Fibroblast of lung (primary cell): ENCODE measurements around the gene CMIP. TPM values are rescaled to one million over a fixed set of nuclear protein-coding genes. Genes with fewer than 3 reads are reported as not detected.

Experiments
- DNase-seq, 2 donors: peaks; one replicate each; pipeline versions ENCODE4 v3.0.0 to v3.0.0-alpha.2; 2010; ENCODE audit warnings: low read depth in 2 of 2
- H2AFZ ChIP-seq: 2 replicates; pipeline ENCODE4 v1.5.1; 2012; ENCODE audit warnings: low read length, control low read depth, inconsistent platforms
- H3K27ac ChIP-seq: 2 replicates; pipeline ENCODE4 v1.5.1; 2011; ENCODE audit warnings: low read length, control low read depth; ENCODE audit not compliant: insufficient read depth
- H3K27me3 ChIP-seq: 2 replicates; pipeline ENCODE4 v1.5.1; 2011; ENCODE audit warnings: mild to moderate bottlenecking, low read length; ENCODE audit not compliant: control insufficient read depth, insufficient read depth
- H3K36me3 ChIP-seq: 2 replicates; pipeline ENCODE4 v1.5.1; 2011; ENCODE audit warnings: low read length; ENCODE audit not compliant: control insufficient read depth, insufficient read depth
- H3K4me1 ChIP-seq: 2 replicates; pipeline ENCODE4 v1.5.1; 2011; ENCODE audit warnings: low read length; ENCODE audit not compliant: control insufficient read depth, insufficient read depth; ENCODE audit errors: extremely low read depth
- H3K4me2 ChIP-seq: 2 replicates; pipeline ENCODE4 v1.5.1; 2011; ENCODE audit warnings: low read length, control low read depth; ENCODE audit not compliant: insufficient read depth; ENCODE audit errors: extremely low read depth
- H3K4me3 ChIP-seq, 4 experiments: fragments of 200-600 bp in 1 of 4; sonication (generic) in 1 of 4; replicated peaks in 1 of 4; 2 replicates each; pipeline ENCODE4 v1.5.1; 2011 to 2016; ENCODE audit warnings: low read length in 4 of 4, low read depth in 3 of 4, mild to moderate bottlenecking in 3 of 4, control low read depth in 2 of 4, inconsistent platforms in 1 of 4, mixed read lengths in 1 of 4; ENCODE audit not compliant: insufficient read depth in 1 of 4; ENCODE audit errors: control extremely low read depth in 1 of 4
- H3K79me2 ChIP-seq: 2 replicates; pipeline ENCODE4 v1.5.1; 2012; ENCODE audit warnings: mild to moderate bottlenecking, low read length, inconsistent platforms; ENCODE audit not compliant: control insufficient read depth, insufficient read depth
- H3K9ac ChIP-seq: 2 replicates; pipeline ENCODE4 v1.5.1; 2011; ENCODE audit warnings: mild to moderate bottlenecking, low read length, control low read depth; ENCODE audit not compliant: insufficient read depth
- H3K9me3 ChIP-seq: 2 replicates; pipeline ENCODE4 v1.5.1; 2012; ENCODE audit warnings: low read depth, low read length; ENCODE audit not compliant: control insufficient read depth, insufficient read depth
- H4K20me1 ChIP-seq: 2 replicates; pipeline ENCODE4 v1.5.1; 2011; ENCODE audit warnings: low read length; ENCODE audit not compliant: control insufficient read depth, insufficient read depth; ENCODE audit errors: extremely low read depth
- EZH2 ChIP-seq: IDR thresholded peaks from 2 replicates; pipeline ENCODE4 v1.5.1; 2012; ENCODE audit warnings: low read length, control low read depth, mild to moderate bottlenecking; ENCODE audit errors: missing control alignments
- polyA plus RNA-seq, 2 donors: library from polyadenylated mRNA; depleted of rRNA in 1 of 2; stranded (reverse) in 1 of 2; unstranded in 1 of 2; fragments of >200 nt; gene quantifications; 2 replicates each; pipeline ENCODE4 v1.2.1, GENCODE V29; 2011 to 2012; ENCODE audit warnings: missing spikeins in 1 of 2
- total RNA-seq: library from RNA; depleted of rRNA; stranded (reverse); fragments of >200 nt; gene quantifications from 2 replicates; pipeline ENCODE4 v1.2.1, GENCODE V29; 2014
- TF ChIP-seq, protein P1 (sequence below), 2 donors: IDR thresholded peaks in 1 of 2; conservative IDR thresholded peaks in 1 of 2; 1 replicate in 1 of 2; 2 replicates in 1 of 2; pipeline ENCODE4 v1.5.1; 2011 to 2012; ENCODE audit warnings: low read length in 2 of 2, control low read depth in 1 of 2, inconsistent platforms in 1 of 2, low read depth in 1 of 2, mild to moderate bottlenecking in 1 of 2

CMIP gene
- total and polyA plus RNA-seq, 2 donors (not counting 1 experiment from before 2014, with no cell fraction given): 1.9 to 5.1 TPM

- H4K20me1 ChIP-seq: no peaks in the 10 kb centered on the region
- H3K9ac ChIP-seq: no peak overlapping the region
- H3K36me3 ChIP-seq: no peaks in the 10 kb centered on the region
- no peaks in the 10 kb centered on the region for H3K9me3 ChIP-seq
- DNase-seq: no peak
- TF ChIP-seq, protein P1, sequence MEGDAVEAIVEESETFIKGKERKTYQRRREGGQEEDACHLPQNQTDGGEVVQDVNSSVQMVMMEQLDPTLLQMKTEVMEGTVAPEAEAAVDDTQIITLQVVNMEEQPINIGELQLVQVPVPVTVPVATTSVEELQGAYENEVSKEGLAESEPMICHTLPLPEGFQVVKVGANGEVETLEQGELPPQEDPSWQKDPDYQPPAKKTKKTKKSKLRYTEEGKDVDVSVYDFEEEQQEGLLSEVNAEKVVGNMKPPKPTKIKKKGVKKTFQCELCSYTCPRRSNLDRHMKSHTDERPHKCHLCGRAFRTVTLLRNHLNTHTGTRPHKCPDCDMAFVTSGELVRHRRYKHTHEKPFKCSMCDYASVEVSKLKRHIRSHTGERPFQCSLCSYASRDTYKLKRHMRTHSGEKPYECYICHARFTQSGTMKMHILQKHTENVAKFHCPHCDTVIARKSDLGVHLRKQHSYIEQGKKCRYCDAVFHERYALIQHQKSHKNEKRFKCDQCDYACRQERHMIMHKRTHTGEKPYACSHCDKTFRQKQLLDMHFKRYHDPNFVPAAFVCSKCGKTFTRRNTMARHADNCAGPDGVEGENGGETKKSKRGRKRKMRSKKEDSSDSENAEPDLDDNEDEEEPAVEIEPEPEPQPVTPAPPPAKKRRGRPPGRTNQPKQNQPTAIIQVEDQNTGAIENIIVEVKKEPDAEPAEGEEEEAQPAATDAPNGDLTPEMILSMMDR (conservative IDR thresholded peaks at IDR 0.05 in 1 of 2, IDR thresholded peaks at IDR 0.05 in 1 of 2; ENCODE audit: low read depth in 1 of 2, low read length in 2 of 2): no peak
- no peak for TF ChIP-seq EZH2
- H3K4me1 ChIP-seq: peaks cover under 1% of the 10 kb centered on the region
- H3K27me3 ChIP-seq: no peaks in the 10 kb centered on the region
- H2AFZ ChIP-seq: no peak overlapping the region
- H3K4me2 ChIP-seq: no peak overlapping the region
- H3K27ac ChIP-seq: no peak overlapping the region
- no peak overlapping the region for H3K4me3 ChIP-seq
- peaks cover 4% of the 10 kb centered on the region for H3K79me2 ChIP-seq
Observed at GRCh38 chr16:81548551-81548875, 103.9 kb downstream of the CMIP start.

- Histone ChIP-seq H4K20me1 (no peaks in the 10 kb centered on the region), H3K4me2 (no peak overlapping the region), H3K4me1 (no peaks in the 10 kb centered on the region), H3K27ac (no peak overlapping the region), H3K9ac (no peak overlapping the region), H3K4me3 (no peak overlapping the region), H3K79me2 (peaks cover 4% of the 10 kb centered on the region), H3K9me3 (no peaks in the 10 kb centered on the region), H2AFZ (no peak overlapping the region), H3K36me3 (no peaks in the 10 kb centered on the region), H3K27me3 (no peaks in the 10 kb centered on the region)
- TF ChIP-seq EZH2: no peak
- TF ChIP-seq, protein P1 (conservative IDR thresholded peaks at IDR 0.05 in 1 of 2, IDR thresholded peaks at IDR 0.05 in 1 of 2; ENCODE audit: low read depth in 1 of 2, low read length in 2 of 2): no peak
- DNase-seq: no peak
Observed at GRCh38 chr16:81548876-81549546, 104.4 kb downstream of the CMIP start.

GRCh38 chr16:81549547-81550431, 105.2 kb downstream of the CMIP start:
- no peaks in the 10 kb centered on the region for H3K9me3 ChIP-seq
- peaks cover 4% of the 10 kb centered on the region for H3K79me2 ChIP-seq
- no peaks in the 10 kb centered on the region for H4K20me1 ChIP-seq
- no peak overlapping the region for H2AFZ ChIP-seq
- H3K27ac ChIP-seq: no peak overlapping the region
- H3K4me3 ChIP-seq: no peak overlapping the region
- no peaks in the 10 kb centered on the region for H3K36me3 ChIP-seq
- H3K4me2 ChIP-seq: no peak overlapping the region
- no peak for DNase-seq
- no peak for TF ChIP-seq EZH2
- TF ChIP-seq, protein P1 (conservative IDR thresholded peaks at IDR 0.05 in 1 of 2, IDR thresholded peaks at IDR 0.05 in 1 of 2; ENCODE audit: low read depth in 1 of 2, low read length in 2 of 2): no peak
- H3K27me3 ChIP-seq: no peaks in the 10 kb centered on the region
- no peaks in the 10 kb centered on the region for H3K4me1 ChIP-seq
- no peak overlapping the region for H3K9ac ChIP-seq
